Erythroblast (primary cell): ENCODE results near the gene KLHDC7B.

ENCODE experiments used
- GATA1 ChIP-seq: IDR thresholded peaks from 2 replicates; pipeline ENCODE4 v1.6.1; 2011; ENCODE audit warnings: low read depth, mild to moderate bottlenecking, control low read depth, low read length, moderate library complexity
- POLR2A ChIP-seq: IDR thresholded peaks from 2 replicates; pipeline ENCODE4 v1.6.1; 2011; ENCODE audit warnings: mild to moderate bottlenecking, low read length

DNA sequence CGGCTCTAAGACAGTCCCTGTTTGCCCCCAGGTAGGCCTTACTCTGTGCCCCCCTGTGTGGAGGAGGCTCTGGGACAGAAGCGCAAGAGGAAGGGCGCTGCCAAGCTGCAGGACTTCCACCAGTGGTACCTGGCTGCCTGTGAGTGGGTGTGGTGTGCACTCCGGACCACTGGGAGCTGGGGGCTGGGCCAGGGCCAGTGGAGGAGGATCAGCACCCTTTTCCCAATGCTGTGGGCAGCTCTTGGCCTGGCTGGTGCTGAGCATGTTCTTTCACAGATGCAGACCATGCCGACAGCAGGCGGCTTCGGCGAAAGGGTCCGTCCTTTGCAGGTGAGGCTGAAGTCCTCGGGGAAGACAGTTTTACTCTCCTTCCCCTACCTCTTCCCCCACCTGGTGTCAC is 24.0 kb upstream of the KLHDC7B start:
- no peak for TF ChIP-seq POLR2A
- TF ChIP-seq GATA1, result no peak
